IPS-20b (cell line): ENCODE results near the gene SELENOH.

Source experiments
- H3K27ac ChIP-seq: one replicate; pipeline ENCODE4 v1.5.1; 2013; ENCODE audit warnings: low read length
- H3K27me3 ChIP-seq: 2 replicates; pipeline ENCODE4 v1.6.1; 2013; ENCODE audit warnings: mild to moderate bottlenecking, low read length, inconsistent platforms; ENCODE audit not compliant: insufficient read depth
- H3K36me3 ChIP-seq: 2 replicates; pipeline ENCODE4 v1.6.1; 2013; ENCODE audit warnings: low read depth, mild to moderate bottlenecking, inconsistent platforms, low read length, moderate library complexity; ENCODE audit not compliant: insufficient read depth
- H3K4me1 ChIP-seq: 2 replicates; pipeline ENCODE4 v1.6.1; 2013; ENCODE audit warnings: mild to moderate bottlenecking, control low read depth, inconsistent platforms, low read length, moderate library complexity; ENCODE audit not compliant: insufficient read depth
- H3K4me3 ChIP-seq: 2 replicates; pipeline ENCODE4 v1.5.1; 2013; ENCODE audit warnings: mild to moderate bottlenecking, low read length, inconsistent platforms
- H3K9ac ChIP-seq: 2 replicates; pipeline ENCODE4 v1.6.1; 2013; ENCODE audit warnings: low read depth, mild to moderate bottlenecking, inconsistent platforms, low read length, moderate library complexity
- H3K9me3 ChIP-seq: 2 replicates; pipeline ENCODE4 v1.6.1; 2013; ENCODE audit warnings: mild to moderate bottlenecking, low read depth, low read length, inconsistent platforms; ENCODE audit not compliant: insufficient read depth

SELENOH gene

DNA sequence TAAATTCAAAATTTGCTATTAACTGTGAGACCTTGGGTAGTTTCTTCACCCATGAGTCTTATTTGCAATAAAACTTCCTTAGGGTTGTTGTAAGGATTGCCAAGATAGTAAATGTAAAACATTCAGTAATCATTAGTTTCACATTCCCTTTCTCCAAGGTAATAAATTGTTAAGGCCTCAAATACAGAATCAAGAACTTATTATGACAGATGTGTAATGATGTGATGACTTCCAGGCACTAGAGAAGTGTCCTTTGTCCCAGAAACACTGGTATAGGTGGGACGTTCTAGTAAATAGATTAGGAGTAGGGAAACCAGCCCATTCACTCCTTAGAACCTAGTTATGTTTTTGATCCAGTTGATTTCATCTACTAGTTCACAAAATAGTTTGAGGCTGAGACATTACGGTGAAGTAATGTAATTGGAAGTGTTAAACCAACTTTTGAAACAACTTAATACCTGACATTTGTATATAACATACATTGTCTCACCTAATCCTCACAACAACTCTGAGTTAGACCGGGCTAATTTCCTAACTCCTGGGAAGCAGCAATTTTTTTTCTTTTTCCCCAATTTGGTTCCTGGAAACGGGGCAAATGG, 45.8 kb downstream of the SELENOH start:
- H3K36me3 ChIP-seq, result peaks cover 14% of the 10 kb centered on the region; the same call in 1 of the 2 replicates
- H3K27ac ChIP-seq, result no peak overlapping the region
- H3K27me3 ChIP-seq, result no peaks in the 10 kb centered on the region
- H3K4me3 ChIP-seq, result peak overlapping the region; percentile 14; the same call in 1 of the 2 replicates
- H3K9me3 ChIP-seq, result no peaks in the 10 kb centered on the region
- 0 out of 2 replicates have a peak overlapping the region, but pooled peaks have one; percentile 33 for H3K9ac ChIP-seq
- peaks cover 29% of the 10 kb centered on the region for H3K4me1 ChIP-seq

DNA sequence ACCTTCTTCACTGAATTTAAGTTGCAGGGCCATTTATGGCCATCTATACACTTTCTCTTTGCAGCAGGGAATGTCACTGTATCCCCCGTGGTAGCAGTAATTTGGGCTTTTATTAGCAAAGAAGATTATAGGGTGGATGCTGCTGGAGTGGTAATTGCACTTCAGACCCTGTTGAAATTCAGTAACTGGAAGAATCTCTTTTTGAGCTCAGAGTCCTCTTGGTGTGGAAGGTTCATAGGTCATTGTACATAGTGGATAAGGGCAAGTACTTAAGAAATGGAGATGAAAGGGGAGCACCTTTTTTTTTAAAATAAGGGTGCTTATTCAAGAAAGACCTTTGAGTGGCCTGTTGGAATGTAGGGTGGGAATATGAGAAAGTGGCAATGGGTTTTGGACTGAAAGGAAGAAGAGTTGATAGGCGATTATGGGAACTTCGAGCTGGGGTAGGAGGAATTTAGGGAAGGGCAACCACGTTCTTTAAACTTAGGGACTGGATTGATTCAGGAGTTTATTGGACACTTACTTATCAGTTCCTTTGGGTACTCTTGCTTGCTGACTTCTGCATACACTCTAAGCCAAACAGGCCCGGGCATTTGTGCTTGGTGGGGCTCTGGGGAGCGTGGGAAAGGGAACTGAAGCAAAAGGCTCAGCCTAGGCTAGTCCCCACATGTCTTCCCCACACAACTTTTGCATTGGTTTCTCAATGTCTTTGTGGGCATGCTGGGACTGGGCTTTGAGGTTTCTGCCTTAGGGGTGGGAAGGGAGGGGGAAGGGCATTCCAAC, 46.8 kb downstream of the SELENOH start:
- no peaks in the 10 kb centered on the region for H3K27me3 ChIP-seq
- peak overlapping the region; percentile 34 for H3K27ac ChIP-seq
- no peaks in the 10 kb centered on the region for H3K9me3 ChIP-seq
- H3K36me3 ChIP-seq, result peaks cover 20% of the 10 kb centered on the region; the same call in 1 of the 2 replicates
- H3K4me3 ChIP-seq, result peak overlapping the region; percentile 14; the same call in 1 of the 2 replicates
- peaks cover 23% of the 10 kb centered on the region for H3K4me1 ChIP-seq
- peak overlapping the region; percentile 33; the same call in 1 of the 2 replicates for H3K9ac ChIP-seq

DNA sequence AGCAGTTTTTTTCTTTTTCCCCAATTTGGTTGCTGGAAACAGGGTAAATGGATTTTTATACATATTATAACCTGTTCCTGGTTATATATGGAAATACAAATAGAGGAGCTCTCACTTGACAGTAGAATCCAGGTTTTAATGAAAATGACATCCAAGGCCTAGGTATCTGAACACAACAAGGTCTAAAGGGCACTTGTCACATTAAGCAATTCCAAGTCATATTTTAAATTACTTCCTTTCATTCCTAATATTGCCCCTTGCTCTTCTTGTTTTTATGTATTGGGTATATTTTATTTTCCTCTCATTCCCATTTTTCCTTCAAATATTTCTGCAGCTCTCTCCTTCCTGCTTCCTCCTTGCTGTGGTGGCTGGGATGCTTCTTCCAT, 47.4 kb downstream of the SELENOH start:
- H3K36me3 ChIP-seq, result peaks cover 26% of the 10 kb centered on the region; the same call in 1 of the 2 replicates
- H3K27me3 ChIP-seq, result no peaks in the 10 kb centered on the region
- H3K4me1 ChIP-seq, result peaks cover 23% of the 10 kb centered on the region
- H3K9me3 ChIP-seq, result no peaks in the 10 kb centered on the region
- no peak overlapping the region for H3K4me3 ChIP-seq
- H3K9ac ChIP-seq, result no peak overlapping the region
- no peak overlapping the region for H3K27ac ChIP-seq

DNA sequence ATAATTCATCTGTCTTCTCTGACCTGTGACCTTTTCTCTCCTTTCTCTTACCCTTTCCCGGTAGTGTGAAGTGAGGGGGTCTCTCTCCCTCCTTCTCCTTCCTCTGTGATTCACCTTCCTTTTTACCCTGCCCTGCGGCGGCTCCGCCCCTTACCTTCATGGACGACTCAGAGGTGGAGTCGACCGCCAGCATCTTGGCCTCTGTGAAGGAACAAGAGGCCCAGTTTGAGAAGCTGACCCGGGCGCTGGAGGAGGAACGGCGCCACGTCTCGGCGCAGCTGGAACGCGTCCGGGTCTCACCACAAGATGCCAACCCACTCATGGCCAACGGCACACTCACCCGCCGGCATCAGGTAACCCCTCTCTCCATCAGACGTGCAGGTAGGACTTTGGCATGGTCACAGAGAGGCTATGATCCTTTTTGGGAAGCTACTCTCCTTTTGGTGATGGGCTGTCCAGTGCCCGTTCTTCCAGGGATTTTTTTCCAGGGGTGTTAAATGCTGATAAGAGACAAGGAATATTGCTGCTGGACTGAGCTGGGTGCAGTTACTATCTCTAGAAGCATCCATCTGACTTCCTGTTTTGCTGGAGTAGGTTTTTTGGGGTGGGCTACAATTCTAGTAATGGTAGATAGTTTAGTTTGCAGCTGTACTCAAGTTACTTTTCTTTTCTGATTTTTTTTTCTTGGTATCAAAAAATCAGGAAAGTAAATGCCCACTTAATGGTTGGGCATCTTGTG, 50.2 kb downstream of the SELENOH start:
- no peaks in the 10 kb centered on the region for H3K9me3 ChIP-seq
- H3K4me3 ChIP-seq, result no peak overlapping the region
- H3K36me3 ChIP-seq, result peaks cover 50% of the 10 kb centered on the region
- peaks cover 23% of the 10 kb centered on the region for H3K4me1 ChIP-seq
- no peak overlapping the region for H3K27ac ChIP-seq
- no peak overlapping the region for H3K9ac ChIP-seq
- no peaks in the 10 kb centered on the region for H3K27me3 ChIP-seq

DNA sequence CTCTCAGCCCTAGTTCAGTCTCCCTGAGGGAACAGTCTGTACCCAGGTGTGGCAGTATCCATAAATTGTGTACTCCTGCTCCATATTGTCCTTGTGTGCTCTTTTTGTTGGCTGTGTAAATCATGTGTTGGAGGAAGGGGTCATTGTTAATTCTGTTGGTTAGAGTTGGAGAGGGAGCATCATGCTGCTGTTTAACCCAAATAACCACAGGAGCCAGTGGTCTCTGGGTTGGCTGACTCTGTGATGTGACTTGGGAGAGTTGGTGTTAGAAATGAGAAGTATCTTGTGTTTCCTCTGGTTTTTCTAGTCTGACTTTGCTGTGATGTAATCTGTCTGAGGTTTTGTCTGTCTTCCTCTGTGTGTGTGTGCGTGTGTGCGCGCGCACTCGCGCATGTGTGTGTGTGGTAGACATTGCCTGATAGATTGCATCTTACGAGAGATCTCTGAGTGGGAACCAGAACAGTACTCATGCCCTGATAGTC, 50.8 kb downstream of the SELENOH start:
- Histone ChIP-seq H3K27ac (no peak overlapping the region), H3K4me3 (no peak overlapping the region), H3K9me3 (no peaks in the 10 kb centered on the region), H3K9ac (no peak overlapping the region), H3K27me3 (no peaks in the 10 kb centered on the region), H3K4me1 (peaks cover 18% of the 10 kb centered on the region), H3K36me3 (peaks cover 55% of the 10 kb centered on the region)

DNA sequence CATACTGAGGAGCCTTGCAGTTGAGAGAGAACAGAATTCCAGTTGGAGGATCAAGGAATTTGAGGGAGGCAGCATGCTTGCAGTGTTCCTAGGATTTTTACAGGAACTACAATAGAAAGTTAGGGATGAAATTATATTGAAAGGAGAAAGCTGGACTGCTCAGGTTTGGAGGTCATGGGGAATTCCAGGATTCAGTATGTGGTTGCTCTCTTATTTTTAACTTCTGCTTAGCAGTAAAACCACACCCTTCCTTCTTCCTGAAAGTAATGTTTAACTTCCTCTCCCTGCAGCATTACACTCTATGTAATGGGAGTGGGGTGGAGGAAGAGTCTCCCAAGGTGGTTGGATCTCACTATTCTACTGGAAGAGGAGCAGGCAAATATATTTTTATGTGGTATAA, 51.6 kb downstream of the SELENOH start:
- no peak overlapping the region for H3K9ac ChIP-seq
- H3K27me3 ChIP-seq, result no peaks in the 10 kb centered on the region
- peaks cover 58% of the 10 kb centered on the region for H3K36me3 ChIP-seq
- H3K4me1 ChIP-seq, result peaks cover 10% of the 10 kb centered on the region
- H3K9me3 ChIP-seq, result no peaks in the 10 kb centered on the region
- H3K4me3 ChIP-seq, result no peak overlapping the region
- H3K27ac ChIP-seq, result no peak overlapping the region
